ENCODE results near the gene CD300LB. TPM values are rescaled to one million over a fixed set of nuclear protein-coding genes. Genes with fewer than 3 reads are reported as not detected.
A peak's percentile ranks its signal among the peaks of the same experiment; 100 is the strongest.
"Not testable (repeated sequence)": the region's sequence is repeated elsewhere in the genome, so short reads cannot be mapped to it uniquely, and the experiment has no call there.

CD300LB gene
- total RNA-seq, 1 donor from 2014 or later, result not detected

- no peak for TF ChIP-seq CTCF (IDR thresholded peaks at IDR 0.05)
These were observed 33.9 kb upstream of the CD300LB start for GRCh38 chr17:74565126-74565525.

GRCh38 chr17:74563358-74563757 is 32.1 kb upstream of the CD300LB start:
- no peak for TF ChIP-seq CTCF (IDR thresholded peaks at IDR 0.05)

More at GRCh38 chr17:74565126-74565525, 33.9 kb upstream of the CD300LB start:
- H3K9me3 ChIP-seq, result no peaks in the 10 kb centered on the region
- no peaks in the 10 kb centered on the region for H3K27me3 ChIP-seq
- no peak overlapping the region for H3K27ac ChIP-seq
- DNase-seq (ENCODE audit: low spot score in 2 of 2), result no peak
- no peaks in the 10 kb centered on the region for H3K36me3 ChIP-seq
- intact Hi-C loops (cut with DNase I), result no loop called here
- no peaks in the 10 kb centered on the region for H3K4me1 ChIP-seq
- no peak overlapping the region for H3K4me3 ChIP-seq

GRCh38 chr17:74561586-74561985 is 30.3 kb upstream of the CD300LB start:
- intact Hi-C loops (cut with DNase I), result no loop called here
- no peaks in the 10 kb centered on the region for H3K27me3 ChIP-seq
- no peaks in the 10 kb centered on the region for H3K9me3 ChIP-seq
- no peak for DNase-seq (ENCODE audit: low spot score in 2 of 2)
- H3K4me3 ChIP-seq, result no peak overlapping the region
- TF ChIP-seq CTCF (IDR thresholded peaks at IDR 0.05), result no peak
- no peaks in the 10 kb centered on the region for H3K4me1 ChIP-seq
- H3K27ac ChIP-seq, result no peak overlapping the region
- no peaks in the 10 kb centered on the region for H3K36me3 ChIP-seq

More at GRCh38 chr17:74563358-74563757, 32.1 kb upstream of the CD300LB start:
- Histone ChIP-seq H3K9me3 (no peaks in the 10 kb centered on the region), H3K27ac (no peak overlapping the region), H3K27me3 (no peaks in the 10 kb centered on the region), H3K36me3 (no peaks in the 10 kb centered on the region), H3K4me3 (no peak overlapping the region), H3K4me1 (no peaks in the 10 kb centered on the region)
- intact Hi-C loops (cut with DNase I), result no loop called here
- no peak for DNase-seq (ENCODE audit: low spot score in 2 of 2)

- intact Hi-C loops (cut with DNase I), result no loop called here
- no peaks in the 10 kb centered on the region for H3K36me3 ChIP-seq
- TF ChIP-seq CTCF (IDR thresholded peaks at IDR 0.05), result no peak
- H3K4me3 ChIP-seq, result no peak overlapping the region
- DNase-seq (ENCODE audit: low spot score in 2 of 2), result no peak
- no peaks in the 10 kb centered on the region for H3K27me3 ChIP-seq
- H3K4me1 ChIP-seq, result no peaks in the 10 kb centered on the region
- no peak overlapping the region for H3K27ac ChIP-seq
- H3K9me3 ChIP-seq, result no peaks in the 10 kb centered on the region
These were observed 27.7 kb upstream of the CD300LB start for GRCh38 chr17:74558882-74559519.

GRCh38 chr17:74558402-74558801 is 27.1 kb upstream of the CD300LB start:
- DNase-seq (ENCODE audit: low spot score in 2 of 2); intact Hi-C loops (cut with DNase I); H3K27ac ChIP-seq: not testable (repeated sequence)

GRCh38 chr17:74555427-74555940 is 24.2 kb upstream of the CD300LB start:
- Histone ChIP-seq H3K4me1 (no peaks in the 10 kb centered on the region), H3K4me3 (no peak overlapping the region), H3K9me3 (no peaks in the 10 kb centered on the region), H3K27me3 (no peaks in the 10 kb centered on the region), H3K36me3 (no peaks in the 10 kb centered on the region), H3K27ac (no peak overlapping the region)
- TF ChIP-seq CTCF (IDR thresholded peaks at IDR 0.05), result no peak
- DNase-seq (ENCODE audit: low spot score in 2 of 2), result peak in 1 of 2 donors; percentile 27
- intact Hi-C loops (cut with DNase I), result no loop called here

More at GRCh38 chr17:74558402-74558801, 27.1 kb upstream of the CD300LB start:
- H3K4me1 ChIP-seq, H3K27me3 ChIP-seq, H3K36me3 ChIP-seq, H3K4me3 ChIP-seq, H3K9me3 ChIP-seq: not testable (repeated sequence)
